Ishikawa (cell line): ENCODE measurements around the gene MYH9.

Experiments used
- CEBPB ChIP-seq: IDR thresholded peaks from 2 replicates; pipeline ENCODE4 v1.6.1; 2012
- CREB1 ChIP-seq: IDR thresholded peaks from 2 replicates; pipeline ENCODE4 v1.6.1; 2012; ENCODE audit warnings: low read depth
- EGR1 ChIP-seq: IDR thresholded peaks from 2 replicates; pipeline ENCODE4 v1.6.1; 2012
- EP300 ChIP-seq: IDR thresholded peaks from 2 replicates; pipeline ENCODE4 v1.6.1; 2012; ENCODE audit warnings: borderline replicate concordance
- FOXM1 ChIP-seq: IDR thresholded peaks from 2 replicates; pipeline ENCODE4 v1.6.1; 2012; ENCODE audit warnings: low read depth, borderline replicate concordance
- NFIC ChIP-seq: IDR thresholded peaks from 2 replicates; pipeline ENCODE4 v1.6.1; 2012
- RAD21 ChIP-seq: IDR thresholded peaks from 2 replicates; pipeline ENCODE4 v1.6.1; 2012; ENCODE audit warnings: low read depth
- TAF1 ChIP-seq: IDR thresholded peaks from 2 replicates; pipeline ENCODE4 v1.6.1; 2012; ENCODE audit warnings: low read depth, mild to moderate bottlenecking
- TCF12 ChIP-seq: IDR thresholded peaks from 2 replicates; pipeline ENCODE4 v1.6.1; 2012; ENCODE audit warnings: low read depth
- TEAD4 ChIP-seq: IDR thresholded peaks from 2 replicates; pipeline ENCODE4 v1.6.1; 2012
- USF1 ChIP-seq: IDR thresholded peaks from 2 replicates; pipeline ENCODE4 v1.6.1; 2012
- YY1 ChIP-seq: IDR thresholded peaks from 2 replicates; pipeline ENCODE4 v1.6.1; 2012; ENCODE audit warnings: low read depth
- ZBTB7A ChIP-seq: IDR thresholded peaks from 2 replicates; pipeline ENCODE4 v1.6.1; 2012; ENCODE audit warnings: low read depth
- TF ChIP-seq, protein P1 (sequence below): IDR thresholded peaks from 2 replicates; pipeline ENCODE4 v1.6.1; 2012; ENCODE audit warnings: low read depth, mild to moderate bottlenecking
- TF ChIP-seq, protein P2 (sequence below): IDR thresholded peaks from 2 replicates; pipeline ENCODE4 v1.6.1; 2012

MYH9 gene

GRCh38 chr22:36384766-36385481 is 2.8 kb downstream of the MYH9 start:
- TF ChIP-seq EGR1 (no peak), TEAD4 (no peak), NFIC (no peak), TAF1 (no peak), CREB1 (no peak), ZBTB7A (no peak)
- TF ChIP-seq, protein P1, sequence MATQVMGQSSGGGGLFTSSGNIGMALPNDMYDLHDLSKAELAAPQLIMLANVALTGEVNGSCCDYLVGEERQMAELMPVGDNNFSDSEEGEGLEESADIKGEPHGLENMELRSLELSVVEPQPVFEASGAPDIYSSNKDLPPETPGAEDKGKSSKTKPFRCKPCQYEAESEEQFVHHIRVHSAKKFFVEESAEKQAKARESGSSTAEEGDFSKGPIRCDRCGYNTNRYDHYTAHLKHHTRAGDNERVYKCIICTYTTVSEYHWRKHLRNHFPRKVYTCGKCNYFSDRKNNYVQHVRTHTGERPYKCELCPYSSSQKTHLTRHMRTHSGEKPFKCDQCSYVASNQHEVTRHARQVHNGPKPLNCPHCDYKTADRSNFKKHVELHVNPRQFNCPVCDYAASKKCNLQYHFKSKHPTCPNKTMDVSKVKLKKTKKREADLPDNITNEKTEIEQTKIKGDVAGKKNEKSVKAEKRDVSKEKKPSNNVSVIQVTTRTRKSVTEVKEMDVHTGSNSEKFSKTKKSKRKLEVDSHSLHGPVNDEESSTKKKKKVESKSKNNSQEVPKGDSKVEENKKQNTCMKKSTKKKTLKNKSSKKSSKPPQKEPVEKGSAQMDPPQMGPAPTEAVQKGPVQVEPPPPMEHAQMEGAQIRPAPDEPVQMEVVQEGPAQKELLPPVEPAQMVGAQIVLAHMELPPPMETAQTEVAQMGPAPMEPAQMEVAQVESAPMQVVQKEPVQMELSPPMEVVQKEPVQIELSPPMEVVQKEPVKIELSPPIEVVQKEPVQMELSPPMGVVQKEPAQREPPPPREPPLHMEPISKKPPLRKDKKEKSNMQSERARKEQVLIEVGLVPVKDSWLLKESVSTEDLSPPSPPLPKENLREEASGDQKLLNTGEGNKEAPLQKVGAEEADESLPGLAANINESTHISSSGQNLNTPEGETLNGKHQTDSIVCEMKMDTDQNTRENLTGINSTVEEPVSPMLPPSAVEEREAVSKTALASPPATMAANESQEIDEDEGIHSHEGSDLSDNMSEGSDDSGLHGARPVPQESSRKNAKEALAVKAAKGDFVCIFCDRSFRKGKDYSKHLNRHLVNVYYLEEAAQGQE: no peak
- TF ChIP-seq, protein P2, sequence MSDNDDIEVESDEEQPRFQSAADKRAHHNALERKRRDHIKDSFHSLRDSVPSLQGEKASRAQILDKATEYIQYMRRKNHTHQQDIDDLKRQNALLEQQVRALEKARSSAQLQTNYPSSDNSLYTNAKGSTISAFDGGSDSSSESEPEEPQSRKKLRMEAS: no peak

DNA sequence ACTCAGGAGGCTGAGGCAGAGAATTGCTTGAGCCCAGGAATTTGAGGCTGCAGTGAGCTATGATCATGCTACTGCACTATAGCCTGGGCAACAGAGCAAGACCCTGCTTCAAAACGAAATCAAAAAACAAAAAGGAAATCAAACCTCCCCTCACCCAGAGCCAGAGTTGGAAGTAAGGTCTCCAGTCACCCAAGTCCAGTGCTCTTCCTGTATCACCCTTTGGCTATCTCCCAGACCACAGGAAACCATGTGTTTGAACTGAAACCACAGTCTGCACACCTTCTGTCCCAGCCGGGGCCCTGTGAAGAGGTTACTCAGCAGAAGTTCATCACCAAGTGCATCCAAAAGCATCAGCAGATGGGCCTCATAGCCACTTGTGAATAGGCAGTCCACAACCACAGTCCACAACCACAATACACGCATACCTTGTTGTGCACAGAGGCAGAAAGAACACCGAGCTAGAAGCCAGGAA is 4.6 kb downstream of the MYH9 start:
- TF ChIP-seq CREB1 (no peak), TEAD4 (no peak), YY1 (no peak), NFIC (no peak), EP300 (no peak), EGR1 (no peak), CEBPB (no peak), RAD21 (no peak), TAF1 (no peak), TCF12 (no peak), ZBTB7A (no peak), FOXM1 (no peak)
- TF ChIP-seq, protein P1: no peak

DNA sequence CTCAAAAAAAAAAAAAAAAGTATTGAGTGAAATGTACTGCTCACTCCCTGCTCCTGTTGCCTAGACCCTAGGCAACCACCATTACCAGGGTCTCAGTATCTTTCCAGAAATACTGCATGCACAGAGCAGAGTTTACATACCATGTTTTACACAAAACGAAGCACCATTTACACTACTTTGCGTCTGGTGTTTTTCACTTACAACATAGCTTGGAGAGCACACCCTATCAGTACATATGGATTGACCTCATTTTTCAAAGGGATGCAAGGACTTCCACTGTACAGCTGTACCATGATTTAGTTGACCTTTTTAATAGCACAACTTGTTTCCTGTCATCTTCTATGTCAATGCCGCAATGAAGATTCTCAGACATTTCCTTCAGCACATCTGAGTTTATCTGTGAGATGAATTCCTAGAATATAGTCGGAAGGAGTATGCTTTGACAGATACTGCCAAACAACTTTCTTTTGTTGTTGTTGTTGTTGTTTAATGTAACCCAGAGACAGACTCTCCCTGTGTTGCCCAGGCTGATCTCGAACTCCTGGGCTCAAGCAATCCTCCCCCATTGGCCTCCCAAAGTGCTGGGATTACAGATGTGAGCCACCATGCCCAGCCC is 6.1 kb downstream of the MYH9 start:
- TF ChIP-seq YY1 (no peak), TAF1 (no peak), USF1 (no peak), TCF12 (no peak), NFIC (no peak), ZBTB7A (no peak), TEAD4 (no peak), EP300 (no peak), CREB1 (no peak), CEBPB (no peak), RAD21 (no peak)
- TF ChIP-seq, protein P2: no peak

- TF ChIP-seq TEAD4 (no peak), CEBPB (no peak), NFIC (no peak), EP300 (no peak), FOXM1 (no peak), CREB1 (no peak), RAD21 (no peak), YY1 (no peak), USF1 (no peak), TCF12 (no peak), EGR1 (no peak), TAF1 (no peak), ZBTB7A (no peak)
- TF ChIP-seq, protein P1: no peak
- TF ChIP-seq, protein P2: no peak
These were observed 8.0 kb downstream of the MYH9 start for GRCh38 chr22:36379593-36380361.
